HG03558 (cell line): ENCODE measurements around the gene SUGCT.
"Not testable (repeated sequence)": the region's sequence is repeated elsewhere in the genome, so short reads cannot be mapped to it uniquely, and the experiment has no call there.

Source experiments
- ATAC-seq: cut with Tn5 transposase; IDR thresholded peaks from one replicate; pipeline ENCODE4 v1.9.1; 2021; ENCODE audit warnings: moderate number of reproducible peaks; ENCODE audit not compliant: unreplicated experiment; ENCODE audit errors: extremely low read depth

Gene SUGCT

GRCh38 chr7:40137563-40137962 lies 2.8 kb downstream of the SUGCT start:
- no peak for ATAC-seq

- no peak for ATAC-seq
Observed at GRCh38 chr7:40138973-40139372, 4.2 kb downstream of the SUGCT start.

GRCh38 chr7:40139891-40140290 lies 5.1 kb downstream of the SUGCT start:
- ATAC-seq = not testable (repeated sequence)

- ATAC-seq = not testable (repeated sequence)
Observed at GRCh38 chr7:40141916-40142315, 7.1 kb downstream of the SUGCT start.

- ATAC-seq = not testable (repeated sequence)
Observed at GRCh38 chr7:40145596-40146130, 10.9 kb downstream of the SUGCT start.

- ATAC-seq = no peak
Observed at GRCh38 chr7:40147371-40148246, 12.8 kb downstream of the SUGCT start.

GRCh38 chr7:40148247-40148580 lies 13.4 kb downstream of the SUGCT start:
- not testable (repeated sequence) for ATAC-seq

GRCh38 chr7:40148671-40149070 lies 13.9 kb downstream of the SUGCT start:
- no peak for ATAC-seq

GRCh38 chr7:40151504-40151903 lies 16.7 kb downstream of the SUGCT start:
- no peak for ATAC-seq

GRCh38 chr7:40156988-40157387 lies 22.2 kb downstream of the SUGCT start:
- ATAC-seq = no peak

GRCh38 chr7:40162516-40162915 lies 27.7 kb downstream of the SUGCT start:
- ATAC-seq = no peak

GRCh38 chr7:40165216-40165615 lies 30.4 kb downstream of the SUGCT start:
- no peak for ATAC-seq

- ATAC-seq = no peak
Observed at GRCh38 chr7:40167291-40167690, 32.5 kb downstream of the SUGCT start.

- not testable (repeated sequence) for ATAC-seq
Observed at GRCh38 chr7:40168266-40168665, 33.5 kb downstream of the SUGCT start.

- not testable (repeated sequence) for ATAC-seq
Observed at GRCh38 chr7:40173121-40173520, 38.3 kb downstream of the SUGCT start.

GRCh38 chr7:40175256-40175655 lies 40.5 kb downstream of the SUGCT start:
- ATAC-seq = not testable (repeated sequence)

- ATAC-seq = no peak
Observed at GRCh38 chr7:40175725-40176510, 41.1 kb downstream of the SUGCT start.

GRCh38 chr7:40177071-40177470 lies 42.3 kb downstream of the SUGCT start:
- no peak for ATAC-seq

- no peak for ATAC-seq
Observed at GRCh38 chr7:40182452-40182851, 47.6 kb downstream of the SUGCT start.

- ATAC-seq = no peak
Observed at GRCh38 chr7:40186586-40186985, 51.8 kb downstream of the SUGCT start.

- ATAC-seq = no peak
Observed at GRCh38 chr7:40192036-40192435, 57.2 kb downstream of the SUGCT start.
